Measurements from ENCODE around the gene LMTK3.

- TF ChIP-seq CTCF (IDR thresholded peaks at IDR 0.05): no peak
- no peak for TF ChIP-seq POLR2A (IDR thresholded peaks at IDR 0.05)
Observed at GRCh38 chr19:48552406-48553322, 41.0 kb upstream of the LMTK3 start.

Data from body of pancreas (tissue), 4 donors.